A673 (cell line): ENCODE results near the gene DHRS3. TPM values are rescaled to one million over a fixed set of nuclear protein-coding genes. Genes with fewer than 3 reads are reported as not detected.

Experiments used
- BruUV-seq: library from RNA; stranded (reverse); fragments of 400-500 nt; replicated peaks from 2 replicates; lab custom pipeline; 2021; lab: Mats Ljungman, UMichigan
- CTCF ChIA-PET: fragments of 300-600 bp; sonication (Branson Sonifier 250); formaldehyde crosslinking; loops from one replicate; lab custom pipeline; 2022; ENCODE audit warnings: antibody characterized with exemption; lab: Charles Lee
- POLR2A ChIA-PET: fragments of 300-600 bp; sonication (Branson Sonifier 250); formaldehyde crosslinking; loops from one replicate; lab custom pipeline; 2022; ENCODE audit warnings: antibody characterized with exemption; ENCODE audit not compliant: low non-redundant PET; lab: Charles Lee
- DNase-seq: peaks from one replicate; pipeline ENCODE4 v3.0.0-alpha.2; 2015; ENCODE audit warnings: low spot score
- H3K27ac ChIP-seq: fragments of 200-600 bp; sonication (generic); 2 replicates; pipeline ENCODE4 v1.5.1; 2016; ENCODE audit warnings: mixed run types, low read depth, mild to moderate bottlenecking, mixed read lengths, antibody characterized with exemption, low read length; ENCODE audit not compliant: poor library complexity, severe bottlenecking
- H3K27me3 ChIP-seq: fragments of 200-600 bp; sonication (generic); replicated peaks from 2 replicates; pipeline ENCODE4 v1.6.1; 2017; ENCODE audit warnings: mixed run types, low read depth, mild to moderate bottlenecking, mixed read lengths, antibody characterized with exemption, low read length; ENCODE audit not compliant: insufficient read depth, poor library complexity
- H3K36me3 ChIP-seq: fragments of 200-600 bp; sonication (generic); 2 replicates; pipeline ENCODE4 v1.6.1; 2016; ENCODE audit warnings: mixed run types, mild to moderate bottlenecking, mixed read lengths, antibody characterized with exemption, low read length; ENCODE audit not compliant: insufficient read depth, poor library complexity, severe bottlenecking
- H3K4me1 ChIP-seq: fragments of 200-600 bp; sonication (generic); 2 replicates; pipeline ENCODE4 v1.6.1; 2017; ENCODE audit warnings: mixed run types, mild to moderate bottlenecking, mixed read lengths, antibody characterized with exemption, low read length; ENCODE audit not compliant: insufficient read depth, poor library complexity, severe bottlenecking
- H3K4me3 ChIP-seq: fragments of 200-600 bp; sonication (generic); 2 replicates; pipeline ENCODE4 v1.5.1; 2016; ENCODE audit warnings: low read depth, mixed run types, mild to moderate bottlenecking, mixed read lengths, low read length; ENCODE audit not compliant: poor library complexity, severe bottlenecking
- H3K9me3 ChIP-seq: fragments of 200-600 bp; sonication (generic); 2 replicates; pipeline ENCODE4 v1.6.1; 2016; ENCODE audit warnings: mixed run types, low read depth, mild to moderate bottlenecking, mixed read lengths, antibody characterized with exemption, low read length; ENCODE audit not compliant: poor library complexity, severe bottlenecking
- EZH2 ChIP-seq: fragments of 200-600 bp; sonication (generic); IDR thresholded peaks from 2 replicates; pipeline ENCODE4 v1.6.1; 2017; ENCODE audit warnings: borderline replicate concordance, low read depth, mild to moderate bottlenecking, mixed read lengths, antibody characterized with exemption, low read length; ENCODE audit not compliant: poor library complexity, severe bottlenecking
- intact Hi-C: fragments of 100-400 bp; cut with micrococcal nuclease; formaldehyde crosslinking; loops from one replicate; pipeline ENCODE4 v1.10.0; 2022; ENCODE audit not compliant: unreplicated experiment
- total RNA-seq: library from RNA; stranded (reverse); gene quantifications from 2 replicates; pipeline ENCODE4 v1.2.3, GENCODE V29; 2021
- TF ChIP-seq, protein P1 (sequence below): fragments of 300-800, 200-600 bp; sonication (generic); conservative IDR thresholded peaks from 2 replicates; pipeline ENCODE4 v1.5.1; 2017; ENCODE audit warnings: low read depth, mild to moderate bottlenecking, antibody characterized with exemption, low read length, moderate library complexity, mixed read lengths

The DHRS3 gene
- total RNA-seq, 1 experiment from 2014 or later, result 2.4 TPM

GRCh38 chr1:12572522-12572921 is 45.5 kb downstream of the DHRS3 start:
- H3K4me3 ChIP-seq, result no peak overlapping the region
- TF ChIP-seq, protein P1, sequence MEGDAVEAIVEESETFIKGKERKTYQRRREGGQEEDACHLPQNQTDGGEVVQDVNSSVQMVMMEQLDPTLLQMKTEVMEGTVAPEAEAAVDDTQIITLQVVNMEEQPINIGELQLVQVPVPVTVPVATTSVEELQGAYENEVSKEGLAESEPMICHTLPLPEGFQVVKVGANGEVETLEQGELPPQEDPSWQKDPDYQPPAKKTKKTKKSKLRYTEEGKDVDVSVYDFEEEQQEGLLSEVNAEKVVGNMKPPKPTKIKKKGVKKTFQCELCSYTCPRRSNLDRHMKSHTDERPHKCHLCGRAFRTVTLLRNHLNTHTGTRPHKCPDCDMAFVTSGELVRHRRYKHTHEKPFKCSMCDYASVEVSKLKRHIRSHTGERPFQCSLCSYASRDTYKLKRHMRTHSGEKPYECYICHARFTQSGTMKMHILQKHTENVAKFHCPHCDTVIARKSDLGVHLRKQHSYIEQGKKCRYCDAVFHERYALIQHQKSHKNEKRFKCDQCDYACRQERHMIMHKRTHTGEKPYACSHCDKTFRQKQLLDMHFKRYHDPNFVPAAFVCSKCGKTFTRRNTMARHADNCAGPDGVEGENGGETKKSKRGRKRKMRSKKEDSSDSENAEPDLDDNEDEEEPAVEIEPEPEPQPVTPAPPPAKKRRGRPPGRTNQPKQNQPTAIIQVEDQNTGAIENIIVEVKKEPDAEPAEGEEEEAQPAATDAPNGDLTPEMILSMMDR, result no peak
- TF ChIP-seq EZH2, result no peak
- BruUV-seq, result no TSS peak
- ChIA-PET POLR2A (no interaction called here), CTCF (no interaction called here)
- no peaks in the 10 kb centered on the region for H3K9me3 ChIP-seq
- no peaks in the 10 kb centered on the region for H3K4me1 ChIP-seq
- H3K27me3 ChIP-seq, result no peaks in the 10 kb centered on the region
- intact Hi-C loops, result no loop called here
- H3K27ac ChIP-seq, result no peak overlapping the region
- no peak for DNase-seq
- H3K36me3 ChIP-seq, result no peaks in the 10 kb centered on the region

- Histone ChIP-seq H3K9me3 (no peaks in the 10 kb centered on the region), H3K4me3 (no peak overlapping the region), H3K27ac (no peak overlapping the region), H3K4me1 (no peaks in the 10 kb centered on the region), H3K27me3 (no peaks in the 10 kb centered on the region), H3K36me3 (no peaks in the 10 kb centered on the region)
- ChIA-PET POLR2A (no interaction called here), CTCF (no interaction called here)
- TF ChIP-seq, protein P1, result no peak
- no peak for TF ChIP-seq EZH2
- no TSS peak for BruUV-seq
- intact Hi-C loops, result no loop called here
- no peak for DNase-seq
These were observed 47.7 kb downstream of the DHRS3 start for GRCh38 chr1:12570291-12570690.

GRCh38 chr1:12568009-12568767 is 49.8 kb downstream of the DHRS3 start:
- POLR2A ChIA-PET, result no interaction called here

More at GRCh38 chr1:12568009-12568767, 49.8 kb downstream of the DHRS3 start:
- no peaks in the 10 kb centered on the region for H3K4me1 ChIP-seq
- no peaks in the 10 kb centered on the region for H3K36me3 ChIP-seq
- H3K27me3 ChIP-seq, result no peaks in the 10 kb centered on the region
- no peak overlapping the region for H3K27ac ChIP-seq
- BruUV-seq, result no TSS peak
- no peak for DNase-seq
- peaks cover 1% of the 10 kb centered on the region for H3K9me3 ChIP-seq
- intact Hi-C loops, result no loop called here
- TF ChIP-seq, protein P1, result no peak
- no peak for TF ChIP-seq EZH2
- H3K4me3 ChIP-seq, result no peak overlapping the region
- CTCF ChIA-PET, result no interaction called here
